ENCODE measurements around the gene HBQ1.

- TF ChIP-seq CTCF (IDR thresholded peaks at IDR 0.05; ENCODE audit: low read length) (no peak), EZH2 (IDR thresholded peaks at IDR 0.05; ENCODE audit: borderline replicate concordance, low read length) (no peak)
These were observed 5.4 kb downstream of the HBQ1 start for GRCh38 chr16:185691-186090.

All from OCI-LY1 (cell line).